ENCODE data around the gene PPCDC.

The PPCDC gene

DNA sequence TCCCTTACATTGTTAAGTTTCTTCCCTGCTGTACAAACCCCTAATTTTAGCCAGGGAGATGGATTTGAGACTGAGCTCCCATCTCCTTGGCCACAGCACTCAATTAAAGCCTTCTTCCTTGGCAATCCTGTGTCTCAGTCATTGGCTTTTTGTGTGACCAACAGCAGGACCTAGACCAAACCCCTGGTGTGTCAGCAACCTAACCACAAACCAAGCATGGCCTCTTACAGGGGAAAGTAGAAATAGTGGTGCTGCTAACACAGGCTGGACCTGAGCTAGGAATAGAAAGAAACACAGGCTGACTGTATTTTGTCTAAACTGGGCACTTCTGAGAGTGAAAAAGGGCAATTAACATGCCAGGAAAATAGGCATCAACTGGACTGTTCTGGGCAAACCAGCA, 37.9 kb downstream of the PPCDC start:
- TF ChIP-seq, protein P1, sequence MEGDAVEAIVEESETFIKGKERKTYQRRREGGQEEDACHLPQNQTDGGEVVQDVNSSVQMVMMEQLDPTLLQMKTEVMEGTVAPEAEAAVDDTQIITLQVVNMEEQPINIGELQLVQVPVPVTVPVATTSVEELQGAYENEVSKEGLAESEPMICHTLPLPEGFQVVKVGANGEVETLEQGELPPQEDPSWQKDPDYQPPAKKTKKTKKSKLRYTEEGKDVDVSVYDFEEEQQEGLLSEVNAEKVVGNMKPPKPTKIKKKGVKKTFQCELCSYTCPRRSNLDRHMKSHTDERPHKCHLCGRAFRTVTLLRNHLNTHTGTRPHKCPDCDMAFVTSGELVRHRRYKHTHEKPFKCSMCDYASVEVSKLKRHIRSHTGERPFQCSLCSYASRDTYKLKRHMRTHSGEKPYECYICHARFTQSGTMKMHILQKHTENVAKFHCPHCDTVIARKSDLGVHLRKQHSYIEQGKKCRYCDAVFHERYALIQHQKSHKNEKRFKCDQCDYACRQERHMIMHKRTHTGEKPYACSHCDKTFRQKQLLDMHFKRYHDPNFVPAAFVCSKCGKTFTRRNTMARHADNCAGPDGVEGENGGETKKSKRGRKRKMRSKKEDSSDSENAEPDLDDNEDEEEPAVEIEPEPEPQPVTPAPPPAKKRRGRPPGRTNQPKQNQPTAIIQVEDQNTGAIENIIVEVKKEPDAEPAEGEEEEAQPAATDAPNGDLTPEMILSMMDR (IDR thresholded peaks at IDR 0.05; ENCODE audit: extremely low read depth, missing control alignments) = no peak
- DNase-seq (ENCODE audit: low spot score) = peak; percentile 49

DNA sequence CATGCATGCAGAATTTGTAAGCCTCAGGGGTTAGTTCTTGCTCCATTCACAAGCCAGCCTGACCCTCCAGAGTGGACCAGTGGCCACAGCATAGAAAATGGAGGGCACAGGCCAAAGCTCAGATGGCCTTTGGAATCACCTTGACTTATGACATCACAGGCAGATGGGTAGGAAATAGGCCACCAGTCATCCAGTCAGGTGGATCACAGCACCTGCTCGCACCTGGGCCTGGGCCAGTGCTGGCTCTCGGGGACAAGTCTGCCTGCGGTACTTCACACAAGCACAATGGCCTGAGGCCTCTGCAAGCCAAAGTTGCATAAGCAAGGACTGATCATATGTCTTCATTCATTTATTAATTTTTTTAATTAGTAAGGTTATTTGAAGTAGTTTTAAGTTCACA, 39.3 kb downstream of the PPCDC start:
- TF ChIP-seq, protein P1 (IDR thresholded peaks at IDR 0.05; ENCODE audit: extremely low read depth, missing control alignments) = no peak
- no peak for DNase-seq (ENCODE audit: low spot score)

DNA sequence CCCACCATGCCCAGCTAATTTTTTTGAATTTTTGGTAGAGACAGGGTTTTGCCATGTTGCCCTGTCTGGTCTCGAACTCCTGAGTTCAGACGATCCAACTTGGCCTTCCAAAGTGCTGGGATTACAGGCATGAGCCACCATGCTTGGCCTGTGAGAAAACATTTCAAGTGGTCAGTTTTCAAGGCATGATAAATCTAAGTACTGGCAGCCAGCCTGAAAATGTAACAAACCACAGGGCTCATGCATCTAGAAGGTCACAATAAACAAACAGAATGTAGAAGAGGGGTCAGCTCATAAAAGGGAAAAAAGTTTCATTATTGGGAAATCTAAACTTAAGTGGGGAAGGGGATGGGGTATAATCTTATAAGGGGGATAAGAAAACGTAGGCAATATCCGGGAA, 39.9 kb downstream of the PPCDC start:
- TF ChIP-seq, protein P1 (IDR thresholded peaks at IDR 0.05; ENCODE audit: extremely low read depth, missing control alignments) = no peak
- DNase-seq (ENCODE audit: low spot score) = no peak

DNA sequence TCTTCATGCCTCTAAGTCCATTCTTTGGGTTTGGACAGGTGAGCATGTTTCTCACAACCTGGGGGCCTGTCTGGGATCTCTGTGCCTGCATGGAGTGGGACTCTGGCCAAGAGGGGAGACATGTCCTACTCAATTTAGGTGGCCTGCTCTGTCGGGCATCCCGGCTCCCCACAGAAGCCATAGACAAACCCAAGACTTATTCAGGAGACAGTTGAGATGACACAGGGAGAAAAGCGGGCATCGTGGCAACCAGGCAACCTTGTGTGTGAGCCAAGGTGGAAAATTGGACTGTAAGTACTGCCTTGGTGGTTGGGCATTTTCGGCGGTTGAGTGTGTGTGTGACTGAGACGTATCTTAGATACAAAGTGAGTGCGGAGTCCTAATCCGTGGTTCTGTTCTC, 40.5 kb downstream of the PPCDC start:
- TF ChIP-seq, protein P1 (IDR thresholded peaks at IDR 0.05; ENCODE audit: extremely low read depth, missing control alignments) = no peak
- DNase-seq (ENCODE audit: low spot score) = no peak

DNA sequence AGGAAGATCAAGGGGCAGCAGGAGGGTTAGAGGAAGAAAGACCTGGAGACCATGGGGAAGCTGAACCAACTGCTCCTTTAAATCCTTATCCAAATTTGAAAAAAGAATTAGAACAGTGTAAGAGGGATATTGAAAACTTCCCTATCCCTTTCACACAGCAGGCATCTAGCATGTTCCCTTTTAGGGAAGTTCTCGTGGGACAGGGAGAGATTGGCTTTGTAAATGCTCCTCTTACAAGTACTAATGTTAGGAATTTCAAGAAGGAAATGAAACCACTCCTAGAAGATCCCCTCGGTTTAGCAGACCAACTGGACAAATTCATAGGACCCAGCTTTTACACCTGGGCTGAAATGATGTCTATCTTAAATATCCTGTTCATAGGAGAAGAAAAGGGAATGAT, 41.5 kb downstream of the PPCDC start:
- TF ChIP-seq, protein P1 (IDR thresholded peaks at IDR 0.05; ENCODE audit: extremely low read depth, missing control alignments) = no peak
- no peak for DNase-seq (ENCODE audit: low spot score)

DNA sequence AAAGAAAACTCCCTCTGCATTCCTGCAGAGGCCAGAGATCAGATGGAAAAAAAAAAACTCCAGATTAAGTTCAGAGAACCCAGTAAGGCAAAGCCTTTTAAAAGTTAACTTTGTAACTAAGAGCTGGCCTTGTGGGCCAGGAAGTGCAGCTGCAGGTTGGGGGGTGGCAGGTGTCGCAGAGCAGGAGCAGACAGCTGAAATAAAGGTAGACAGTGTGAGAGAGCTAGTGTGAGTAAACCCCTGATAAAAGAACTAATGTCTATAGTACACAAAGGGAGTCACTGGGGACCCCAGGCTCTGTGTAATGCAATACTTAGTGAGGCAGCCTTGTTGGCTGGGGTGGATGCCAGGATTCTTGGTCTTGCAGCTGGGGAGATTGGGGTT, 42.1 kb downstream of the PPCDC start:
- TF ChIP-seq, protein P1 (IDR thresholded peaks at IDR 0.05; ENCODE audit: extremely low read depth, missing control alignments) = no peak
- DNase-seq (ENCODE audit: low spot score) = no peak

DNA sequence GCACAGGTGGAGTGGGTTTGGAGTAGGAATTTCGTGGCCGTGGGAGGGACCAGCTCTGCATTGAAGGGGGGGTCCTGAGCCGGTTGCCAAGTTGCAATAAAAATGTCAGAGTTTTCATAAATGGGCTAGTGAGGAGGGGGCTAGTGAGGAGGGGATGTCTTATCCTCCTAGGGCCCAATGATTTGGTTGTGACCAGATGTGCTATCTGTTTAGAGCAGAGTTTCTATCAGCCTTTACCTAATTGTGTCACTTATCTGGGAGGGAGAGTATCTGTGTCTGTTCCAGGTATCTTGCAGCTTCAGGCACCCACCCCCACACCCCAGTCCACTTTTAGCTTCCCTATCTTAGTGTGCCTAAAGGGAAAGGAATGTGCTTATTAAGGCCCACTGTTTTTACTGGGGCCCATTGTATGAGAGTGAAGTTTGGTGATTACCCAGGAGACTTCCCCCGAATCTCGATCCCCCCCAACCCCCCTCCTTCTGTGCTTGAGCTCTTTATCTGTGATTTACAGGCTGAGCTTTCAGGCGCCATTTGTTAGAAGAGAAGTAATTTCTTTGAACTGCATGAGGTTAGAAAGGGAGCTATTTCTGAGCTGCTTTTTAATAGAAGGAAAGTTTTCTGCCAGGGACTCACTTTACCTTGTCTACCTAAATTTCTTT, 42.6 kb downstream of the PPCDC start:
- TF ChIP-seq, protein P1 (IDR thresholded peaks at IDR 0.05; ENCODE audit: extremely low read depth, missing control alignments) = no peak
- DNase-seq (ENCODE audit: low spot score) = no peak

Data from GM20000 (cell line).